WI38 (cell line): ENCODE measurements around the gene NKTR.
A peak's percentile ranks its signal among the peaks of the same experiment; 100 is the strongest.
"Not testable (repeated sequence)": the region's sequence is repeated elsewhere in the genome, so short reads cannot be mapped to it uniquely, and the experiment has no call there.

Experiments
- H3K4me3 ChIP-seq: 2 replicates; pipeline ENCODE4 v1.5.1; 2011; ENCODE audit warnings: low read depth, mild to moderate bottlenecking, control low read depth, low read length
- TF ChIP-seq, protein P1 (sequence below): IDR thresholded peaks from 2 replicates; pipeline ENCODE4 v1.5.1; 2012; ENCODE audit warnings: low read depth, mild to moderate bottlenecking, control low read depth, low read length

NKTR gene

DNA sequence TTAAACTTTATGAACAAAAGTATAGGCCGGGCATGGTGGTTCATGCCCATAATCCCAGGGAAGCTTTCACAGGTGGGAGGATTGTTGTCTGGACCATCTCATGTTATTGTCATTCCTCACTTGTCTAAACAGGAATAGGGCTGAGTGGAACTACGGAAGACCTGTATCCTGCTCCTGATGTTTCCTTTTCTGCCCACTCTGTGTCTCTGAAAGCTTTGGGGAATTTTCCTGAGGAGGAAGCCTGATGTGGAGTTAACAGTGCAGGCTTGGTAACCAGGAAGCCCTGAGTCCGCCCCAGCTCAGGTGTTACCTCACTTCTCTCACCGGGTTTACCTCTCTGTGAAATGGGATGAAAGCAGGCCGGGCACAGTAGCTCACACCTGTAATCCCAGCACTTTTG lies 11.9 kb upstream of the NKTR start:
- TF ChIP-seq, protein P1, sequence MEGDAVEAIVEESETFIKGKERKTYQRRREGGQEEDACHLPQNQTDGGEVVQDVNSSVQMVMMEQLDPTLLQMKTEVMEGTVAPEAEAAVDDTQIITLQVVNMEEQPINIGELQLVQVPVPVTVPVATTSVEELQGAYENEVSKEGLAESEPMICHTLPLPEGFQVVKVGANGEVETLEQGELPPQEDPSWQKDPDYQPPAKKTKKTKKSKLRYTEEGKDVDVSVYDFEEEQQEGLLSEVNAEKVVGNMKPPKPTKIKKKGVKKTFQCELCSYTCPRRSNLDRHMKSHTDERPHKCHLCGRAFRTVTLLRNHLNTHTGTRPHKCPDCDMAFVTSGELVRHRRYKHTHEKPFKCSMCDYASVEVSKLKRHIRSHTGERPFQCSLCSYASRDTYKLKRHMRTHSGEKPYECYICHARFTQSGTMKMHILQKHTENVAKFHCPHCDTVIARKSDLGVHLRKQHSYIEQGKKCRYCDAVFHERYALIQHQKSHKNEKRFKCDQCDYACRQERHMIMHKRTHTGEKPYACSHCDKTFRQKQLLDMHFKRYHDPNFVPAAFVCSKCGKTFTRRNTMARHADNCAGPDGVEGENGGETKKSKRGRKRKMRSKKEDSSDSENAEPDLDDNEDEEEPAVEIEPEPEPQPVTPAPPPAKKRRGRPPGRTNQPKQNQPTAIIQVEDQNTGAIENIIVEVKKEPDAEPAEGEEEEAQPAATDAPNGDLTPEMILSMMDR: no peak
- H3K4me3 ChIP-seq: no peak overlapping the region

DNA sequence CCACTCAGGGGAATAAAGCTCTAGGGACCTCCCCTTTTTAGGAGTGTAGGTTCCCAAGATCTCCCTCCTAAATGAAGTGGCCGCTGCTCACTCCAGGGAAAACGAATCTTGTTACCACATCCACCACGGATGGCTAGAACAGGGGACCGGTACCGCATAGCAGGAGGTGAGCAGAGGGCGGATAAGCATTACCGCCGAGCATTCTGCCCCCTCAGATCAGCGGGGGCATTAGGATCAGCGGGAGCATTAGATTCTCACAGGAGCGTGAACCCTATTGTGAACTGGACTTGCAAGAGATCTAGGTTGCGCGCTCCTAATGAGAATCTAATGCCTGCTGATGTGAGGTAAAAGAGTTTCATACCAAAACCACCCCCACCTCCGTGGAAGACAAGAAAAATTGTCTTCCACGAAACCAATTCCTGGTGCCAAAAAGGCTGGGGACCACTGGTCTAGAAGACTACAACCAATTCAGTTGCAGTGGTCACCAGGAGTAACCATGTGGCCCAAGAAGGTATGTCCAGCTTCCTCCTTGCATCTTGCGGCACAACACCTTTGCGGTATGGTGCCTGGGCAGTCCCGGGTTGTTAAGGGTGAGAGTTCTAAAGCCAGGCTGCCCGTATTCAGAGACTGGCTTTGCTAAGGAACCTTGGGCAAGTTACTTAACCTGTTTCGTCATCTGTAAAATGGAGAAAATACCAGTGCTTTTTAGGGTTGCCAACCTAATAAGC lies 10.9 kb upstream of the NKTR start:
- H3K4me3 ChIP-seq: peak overlapping the region; percentile 77; the same call in 1 of the 2 replicates
- TF ChIP-seq, protein P1: no peak

DNA sequence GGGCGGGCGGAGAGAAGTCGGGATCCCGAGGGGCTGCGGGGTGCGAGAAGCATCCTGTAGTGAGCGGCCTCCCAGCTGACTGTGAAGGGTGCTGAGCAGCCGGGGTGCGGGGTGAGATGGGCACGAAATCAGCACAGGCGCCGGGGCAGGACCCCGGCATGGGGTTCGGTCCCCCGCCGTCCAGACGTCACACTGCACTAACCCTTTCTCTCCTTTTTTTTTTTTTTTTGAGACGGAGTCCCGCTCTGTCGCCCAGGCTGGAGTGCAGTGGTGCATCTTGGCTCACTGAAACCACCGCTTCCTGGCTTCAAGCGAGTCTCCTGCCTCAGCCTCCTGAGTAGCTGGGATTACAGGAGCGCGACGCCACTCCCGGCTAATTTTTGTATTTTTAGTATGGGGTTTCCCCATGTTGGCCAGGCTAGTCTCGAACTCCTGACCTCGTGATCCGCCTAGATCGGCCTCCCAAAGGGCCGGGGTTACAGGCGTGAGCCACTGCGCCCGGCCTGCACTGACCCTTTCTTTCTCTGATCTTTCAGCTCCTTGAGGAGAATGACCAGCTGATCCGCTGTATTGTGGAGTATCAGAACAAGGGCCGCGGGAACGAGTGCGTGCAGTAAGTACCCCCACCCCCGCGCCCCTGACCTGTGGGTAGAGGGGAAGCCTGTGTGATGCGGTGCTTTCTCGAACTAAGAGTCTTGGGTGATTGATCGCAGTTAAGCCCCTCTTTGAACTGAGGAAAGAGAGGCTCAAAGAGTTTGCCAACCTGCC lies 9.3 kb upstream of the NKTR start:
- TF ChIP-seq, protein P1: no peak
- peak overlapping the region; percentile 77 for H3K4me3 ChIP-seq

DNA sequence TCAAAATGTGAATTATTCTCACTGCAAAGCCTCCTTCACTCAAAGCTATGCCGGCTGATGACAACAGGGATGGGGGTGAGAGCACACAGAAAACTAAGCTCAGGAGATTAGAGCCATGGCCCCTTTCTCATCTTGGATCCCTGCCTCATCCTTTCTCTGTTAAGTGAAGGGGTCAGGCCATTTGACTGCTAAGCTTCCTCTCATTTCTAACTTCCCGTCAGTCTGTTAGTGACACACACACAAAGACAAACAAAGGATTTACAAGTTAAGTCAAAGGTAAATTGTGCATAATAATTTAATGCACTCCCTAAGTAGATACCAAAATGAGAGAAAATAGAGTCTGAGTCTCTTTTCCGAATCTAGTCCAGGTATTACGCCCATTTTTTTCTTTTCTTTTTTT lies 8.7 kb upstream of the NKTR start:
- H3K4me3 ChIP-seq: peak overlapping the region; percentile 77
- TF ChIP-seq, protein P1: no peak

DNA sequence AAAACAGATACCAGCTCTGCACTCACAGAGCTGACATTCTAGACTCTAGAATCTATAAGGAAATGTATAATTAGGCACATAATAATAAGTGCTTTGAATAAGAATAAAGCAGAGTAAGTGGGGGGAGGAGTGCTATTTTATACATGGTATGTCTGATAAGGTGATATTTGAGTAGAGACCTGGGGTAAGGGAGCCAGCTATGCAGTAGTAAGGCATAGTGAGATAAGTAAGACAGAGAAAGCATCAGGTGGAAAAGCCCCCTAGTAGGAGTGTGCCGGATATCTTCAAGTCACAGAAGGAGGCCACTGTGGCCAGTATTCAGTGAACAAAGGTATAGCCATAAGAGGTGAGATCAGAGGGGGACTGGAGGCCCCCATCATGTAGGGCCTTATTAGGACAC lies 6.9 kb upstream of the NKTR start:
- H3K4me3 ChIP-seq: no peak overlapping the region
- TF ChIP-seq, protein P1: no peak

DNA sequence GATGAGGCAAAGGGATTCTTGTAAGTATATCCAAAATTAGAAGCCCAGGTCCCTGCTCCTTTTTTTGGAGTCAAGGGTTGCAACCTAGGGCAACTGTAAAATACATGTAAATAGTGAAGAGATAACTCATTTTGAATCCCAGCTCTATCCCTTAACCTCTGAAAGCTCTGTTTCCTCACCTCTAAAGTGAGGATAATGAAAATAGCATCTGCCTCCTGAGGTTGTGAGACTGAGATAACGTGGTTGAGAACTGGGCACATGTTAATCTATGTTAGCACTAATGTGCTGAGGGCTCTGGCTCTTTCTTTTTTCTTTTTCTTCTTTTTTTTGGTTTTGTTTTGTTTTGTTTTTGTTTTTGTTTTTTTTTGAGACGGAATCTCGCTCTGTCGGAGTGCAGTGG lies 4.8 kb upstream of the NKTR start:
- TF ChIP-seq, protein P1: no peak

DNA sequence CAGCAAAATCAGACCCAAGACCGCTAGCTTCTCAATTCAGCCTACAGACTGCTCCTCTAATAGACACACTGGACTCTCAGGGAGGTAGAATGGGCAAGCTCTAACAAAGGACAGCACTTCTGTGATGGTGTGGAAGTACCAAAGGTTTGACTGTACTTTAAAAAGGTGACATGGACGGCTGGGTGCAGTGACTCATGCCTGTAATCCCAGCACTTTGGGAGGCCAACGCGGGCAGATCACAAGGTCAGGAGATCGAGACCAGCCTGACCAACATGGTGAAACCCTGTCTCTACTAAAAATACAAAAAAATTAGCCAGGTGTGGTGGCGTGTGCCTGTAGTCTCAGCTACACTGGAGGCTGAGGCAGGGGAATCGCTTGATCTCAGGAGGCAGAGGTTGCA lies 3.4 kb upstream of the NKTR start:
- H3K4me3 ChIP-seq: not testable (repeated sequence)

More for the DNA sequence above, 4.8 kb upstream of the NKTR start:
- no peak overlapping the region for H3K4me3 ChIP-seq
